ENCODE data around the gene GSTCD.
"Not testable (repeated sequence)": the region's sequence is repeated elsewhere in the genome, so short reads cannot be mapped to it uniquely, and the experiment has no call there.

GSTCD gene

DNA sequence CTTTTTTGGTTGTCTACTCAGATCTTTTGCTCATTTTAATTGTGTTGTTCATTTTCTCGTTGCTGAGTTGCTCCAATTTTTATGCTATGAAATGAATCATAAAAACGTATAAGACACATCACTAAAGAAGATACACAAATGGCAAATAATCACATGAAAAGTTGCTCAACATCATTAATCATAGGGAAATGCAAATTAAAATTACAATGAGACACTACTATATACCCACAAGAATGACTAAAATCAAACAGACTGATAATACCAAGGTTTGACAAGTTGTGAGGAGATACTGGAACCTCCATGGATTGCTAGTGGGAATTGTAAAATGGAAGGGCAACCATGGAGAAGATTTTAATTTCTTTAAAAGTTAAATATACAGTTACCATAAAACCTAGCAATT, 17.0 kb downstream of the GSTCD start:
- Histone ChIP-seq H3K4me1 (ENCODE audit: control insufficient read depth, insufficient read depth, low read length) (no peaks in the 10 kb centered on the region), H3K4me3 (ENCODE audit: low read length) (no peak overlapping the region), H3K9ac (ENCODE audit: low read length) (no peak overlapping the region), H3K9me3 (ENCODE audit: control insufficient read depth, low read length) (no peaks in the 10 kb centered on the region), H3K36me3 (ENCODE audit: control insufficient read depth, insufficient read depth, low read length) (no peaks in the 10 kb centered on the region), H3K27me3 (ENCODE audit: control insufficient read depth, insufficient read depth, low read length) (no peaks in the 10 kb centered on the region)

GRCh38 chr4:105729895-105730294, 21.3 kb downstream of the GSTCD start:
- not testable (repeated sequence) for H3K27me3 ChIP-seq (ENCODE audit: control insufficient read depth, insufficient read depth, low read length); H3K9me3 ChIP-seq (ENCODE audit: control insufficient read depth, low read length); H3K4me3 ChIP-seq (ENCODE audit: low read length); H3K36me3 ChIP-seq (ENCODE audit: control insufficient read depth, insufficient read depth, low read length); H3K4me1 ChIP-seq (ENCODE audit: control insufficient read depth, insufficient read depth, low read length); H3K9ac ChIP-seq (ENCODE audit: low read length)

DNA sequence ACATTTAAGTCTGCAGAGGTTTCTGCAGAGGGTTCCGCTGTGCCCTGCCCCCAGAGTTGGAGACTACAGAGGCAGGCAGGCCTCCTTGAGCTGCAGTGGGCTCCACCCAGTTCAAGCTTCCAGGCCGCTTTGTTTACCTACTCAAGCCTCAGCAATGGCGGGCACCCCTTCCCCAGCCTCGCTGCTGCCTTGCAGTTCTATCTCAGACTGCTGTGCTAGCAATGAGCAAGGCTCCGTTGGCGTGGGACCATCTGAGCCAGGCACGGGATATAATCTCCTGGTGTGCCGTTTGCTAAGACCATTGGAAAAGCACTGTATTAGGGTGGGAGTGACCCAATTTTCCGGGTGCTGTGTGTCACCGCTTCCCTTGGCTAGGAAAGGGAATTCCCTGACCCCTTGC, 26.6 kb downstream of the GSTCD start:
- H3K36me3 ChIP-seq (ENCODE audit: control insufficient read depth, insufficient read depth, low read length); H3K4me3 ChIP-seq (ENCODE audit: low read length); H3K9me3 ChIP-seq (ENCODE audit: control insufficient read depth, low read length); H3K4me1 ChIP-seq (ENCODE audit: control insufficient read depth, insufficient read depth, low read length); H3K27me3 ChIP-seq (ENCODE audit: control insufficient read depth, insufficient read depth, low read length); H3K9ac ChIP-seq (ENCODE audit: low read length): not testable (repeated sequence)

DNA sequence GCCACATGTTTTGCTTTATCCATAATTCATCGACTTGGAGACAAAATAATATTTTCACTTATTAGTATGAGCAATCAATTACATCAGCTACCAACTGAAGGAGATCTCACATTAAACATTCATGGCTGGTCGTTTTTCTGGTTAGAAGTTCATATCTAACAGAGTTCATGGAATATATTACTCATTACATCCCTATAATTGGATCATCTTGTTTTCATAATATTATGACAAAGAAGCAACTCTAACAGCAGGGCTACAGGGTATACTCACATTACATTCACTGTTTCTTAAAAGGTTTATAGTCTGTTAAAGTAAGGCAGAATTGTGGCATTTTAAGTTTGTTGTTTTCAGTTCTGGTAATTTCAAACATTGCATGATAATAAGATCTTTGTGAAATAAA, 33.0 kb downstream of the GSTCD start:
- Histone ChIP-seq H3K27me3 (ENCODE audit: control insufficient read depth, insufficient read depth, low read length) (no peaks in the 10 kb centered on the region), H3K9me3 (ENCODE audit: control insufficient read depth, low read length) (no peaks in the 10 kb centered on the region), H3K9ac (ENCODE audit: low read length) (no peak overlapping the region), H3K36me3 (ENCODE audit: control insufficient read depth, insufficient read depth, low read length) (no peaks in the 10 kb centered on the region), H3K4me3 (ENCODE audit: low read length) (no peak overlapping the region), H3K4me1 (ENCODE audit: control insufficient read depth, insufficient read depth, low read length) (no peaks in the 10 kb centered on the region)

DNA sequence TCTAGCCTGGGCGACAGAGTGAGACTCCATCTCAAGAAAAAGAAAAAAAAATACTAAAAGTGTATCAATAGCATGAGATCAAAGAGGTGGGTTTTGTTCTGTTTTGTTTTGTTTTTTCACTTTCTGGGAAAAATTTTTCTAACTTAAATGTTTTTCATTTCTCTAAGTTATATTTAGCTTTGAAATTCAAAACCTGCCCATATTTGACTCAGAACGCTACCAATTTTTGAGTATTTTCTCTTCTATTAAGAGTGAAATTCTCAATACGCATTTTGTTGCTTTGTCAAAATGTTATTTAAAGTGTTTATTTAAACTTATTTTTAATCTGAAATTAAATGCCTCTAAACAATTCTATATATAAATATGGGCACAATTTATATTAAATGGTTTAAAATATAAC, 39.6 kb downstream of the GSTCD start:
- no peaks in the 10 kb centered on the region for H3K27me3 ChIP-seq (ENCODE audit: control insufficient read depth, insufficient read depth, low read length)
- no peaks in the 10 kb centered on the region for H3K36me3 ChIP-seq (ENCODE audit: control insufficient read depth, insufficient read depth, low read length)
- H3K4me3 ChIP-seq (ENCODE audit: low read length): no peak overlapping the region
- H3K9ac ChIP-seq (ENCODE audit: low read length): no peak overlapping the region
- H3K4me1 ChIP-seq (ENCODE audit: control insufficient read depth, insufficient read depth, low read length): no peaks in the 10 kb centered on the region
- H3K9me3 ChIP-seq (ENCODE audit: control insufficient read depth, low read length): no peaks in the 10 kb centered on the region

DNA sequence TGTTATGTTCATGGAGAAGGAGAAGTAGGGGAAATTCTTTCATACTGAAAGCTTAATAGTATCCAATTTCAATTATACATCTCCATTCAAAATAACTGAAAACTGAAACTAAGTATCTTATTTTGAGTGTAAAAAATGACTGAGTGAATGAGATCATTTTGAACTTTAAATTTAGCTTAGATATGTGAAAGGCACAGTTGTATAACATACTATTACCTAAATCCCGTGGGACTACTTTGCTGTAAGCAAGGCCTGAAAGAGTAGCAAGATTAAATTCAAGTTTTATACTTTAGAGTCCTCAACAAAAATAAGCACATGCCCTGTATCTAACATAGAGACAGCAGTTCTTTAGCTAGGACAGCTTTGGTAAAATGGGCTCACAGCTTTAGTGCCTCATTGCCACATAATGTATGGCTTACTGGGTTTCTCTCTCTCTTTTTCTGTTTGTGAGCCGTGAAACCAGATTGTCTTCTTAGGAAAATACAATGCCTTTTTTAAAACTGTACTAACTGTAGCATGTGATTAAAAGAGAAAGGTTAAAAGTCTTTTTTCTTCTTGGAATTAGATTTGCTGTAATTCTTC, 43.2 kb downstream of the GSTCD start:
- H3K4me3 ChIP-seq (ENCODE audit: low read length): no peak overlapping the region
- no peaks in the 10 kb centered on the region for H3K4me1 ChIP-seq (ENCODE audit: control insufficient read depth, insufficient read depth, low read length)
- H3K9ac ChIP-seq (ENCODE audit: low read length): no peak overlapping the region
- no peaks in the 10 kb centered on the region for H3K27me3 ChIP-seq (ENCODE audit: control insufficient read depth, insufficient read depth, low read length)
- no peaks in the 10 kb centered on the region for H3K9me3 ChIP-seq (ENCODE audit: control insufficient read depth, low read length)
- no peaks in the 10 kb centered on the region for H3K36me3 ChIP-seq (ENCODE audit: control insufficient read depth, insufficient read depth, low read length)

GRCh38 chr4:105753361-105753760, 44.8 kb downstream of the GSTCD start:
- H3K36me3 ChIP-seq (ENCODE audit: control insufficient read depth, insufficient read depth, low read length): no peaks in the 10 kb centered on the region
- no peaks in the 10 kb centered on the region for H3K9me3 ChIP-seq (ENCODE audit: control insufficient read depth, low read length)
- no peak overlapping the region for H3K9ac ChIP-seq (ENCODE audit: low read length)

GRCh38 chr4:105755375-105755774, 46.8 kb downstream of the GSTCD start:
- H3K9ac ChIP-seq (ENCODE audit: low read length): no peak overlapping the region
- H3K9me3 ChIP-seq (ENCODE audit: control insufficient read depth, low read length): no peaks in the 10 kb centered on the region
- no peak overlapping the region for H3K4me3 ChIP-seq (ENCODE audit: low read length)
- H3K4me1 ChIP-seq (ENCODE audit: control insufficient read depth, insufficient read depth, low read length): no peaks in the 10 kb centered on the region
- H3K27me3 ChIP-seq (ENCODE audit: control insufficient read depth, insufficient read depth, low read length): no peaks in the 10 kb centered on the region
- no peaks in the 10 kb centered on the region for H3K36me3 ChIP-seq (ENCODE audit: control insufficient read depth, insufficient read depth, low read length)

More at GRCh38 chr4:105753361-105753760, 44.8 kb downstream of the GSTCD start:
- H3K4me1 ChIP-seq (ENCODE audit: control insufficient read depth, insufficient read depth, low read length): no peaks in the 10 kb centered on the region
- no peaks in the 10 kb centered on the region for H3K27me3 ChIP-seq (ENCODE audit: control insufficient read depth, insufficient read depth, low read length)
- no peak overlapping the region for H3K4me3 ChIP-seq (ENCODE audit: low read length)

- Histone ChIP-seq H3K4me3 (ENCODE audit: low read length) (no peak overlapping the region), H3K9me3 (ENCODE audit: control insufficient read depth, low read length) (no peaks in the 10 kb centered on the region), H3K27me3 (ENCODE audit: control insufficient read depth, insufficient read depth, low read length) (no peaks in the 10 kb centered on the region), H3K4me1 (ENCODE audit: control insufficient read depth, insufficient read depth, low read length) (no peaks in the 10 kb centered on the region), H3K36me3 (ENCODE audit: control insufficient read depth, insufficient read depth, low read length) (no peaks in the 10 kb centered on the region), H3K9ac (ENCODE audit: low read length) (no peak overlapping the region)
Observed at GRCh38 chr4:105758958-105759357, 50.4 kb downstream of the GSTCD start.

DNA sequence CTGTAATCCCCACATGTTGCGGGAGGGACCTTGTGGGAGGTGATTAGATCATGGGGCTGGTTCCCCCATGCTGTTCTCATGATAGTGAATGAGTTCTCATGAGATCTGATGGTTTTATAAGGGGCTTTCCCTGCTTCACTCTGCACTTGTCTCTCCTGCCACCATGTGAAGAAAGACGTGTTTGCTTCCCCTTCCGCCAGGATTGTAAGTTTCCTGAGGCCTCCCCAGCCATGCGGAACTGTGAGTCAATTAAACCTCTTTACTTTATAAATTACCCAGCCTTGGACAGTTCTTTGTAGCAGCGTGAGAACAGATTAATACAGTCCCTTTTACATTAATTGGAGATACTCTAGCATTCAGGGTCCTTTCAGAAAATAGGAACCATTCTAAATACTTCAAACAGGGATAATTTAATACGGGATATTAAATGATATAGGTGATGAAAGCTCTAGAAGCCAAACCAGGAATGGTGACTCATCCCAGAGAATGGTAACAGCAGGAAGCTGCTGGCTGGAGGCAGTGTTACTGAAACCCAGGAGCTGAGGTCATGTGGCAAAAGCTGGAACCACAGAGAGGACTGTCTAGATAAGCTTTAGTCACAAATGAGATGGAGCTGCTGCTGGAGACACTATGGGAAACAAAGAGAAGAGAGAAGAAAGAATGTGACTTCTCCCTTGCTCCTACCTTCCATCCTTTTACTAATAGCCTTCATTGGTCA, 57.3 kb downstream of the GSTCD start:
- Histone ChIP-seq H3K9ac (ENCODE audit: low read length) (no peak overlapping the region), H3K4me3 (ENCODE audit: low read length) (no peak overlapping the region), H3K36me3 (ENCODE audit: control insufficient read depth, insufficient read depth, low read length) (no peaks in the 10 kb centered on the region), H3K9me3 (ENCODE audit: control insufficient read depth, low read length) (no peaks in the 10 kb centered on the region), H3K27me3 (ENCODE audit: control insufficient read depth, insufficient read depth, low read length) (no peaks in the 10 kb centered on the region), H3K4me1 (ENCODE audit: control insufficient read depth, insufficient read depth, low read length) (no peaks in the 10 kb centered on the region)

GRCh38 chr4:105767579-105767978, 59.0 kb downstream of the GSTCD start:
- no peaks in the 10 kb centered on the region for H3K36me3 ChIP-seq (ENCODE audit: control insufficient read depth, insufficient read depth, low read length)
- H3K4me1 ChIP-seq (ENCODE audit: control insufficient read depth, insufficient read depth, low read length): no peaks in the 10 kb centered on the region
- no peaks in the 10 kb centered on the region for H3K27me3 ChIP-seq (ENCODE audit: control insufficient read depth, insufficient read depth, low read length)
- H3K9ac ChIP-seq (ENCODE audit: low read length): no peak overlapping the region
- no peak overlapping the region for H3K4me3 ChIP-seq (ENCODE audit: low read length)
- no peaks in the 10 kb centered on the region for H3K9me3 ChIP-seq (ENCODE audit: control insufficient read depth, low read length)

DNA sequence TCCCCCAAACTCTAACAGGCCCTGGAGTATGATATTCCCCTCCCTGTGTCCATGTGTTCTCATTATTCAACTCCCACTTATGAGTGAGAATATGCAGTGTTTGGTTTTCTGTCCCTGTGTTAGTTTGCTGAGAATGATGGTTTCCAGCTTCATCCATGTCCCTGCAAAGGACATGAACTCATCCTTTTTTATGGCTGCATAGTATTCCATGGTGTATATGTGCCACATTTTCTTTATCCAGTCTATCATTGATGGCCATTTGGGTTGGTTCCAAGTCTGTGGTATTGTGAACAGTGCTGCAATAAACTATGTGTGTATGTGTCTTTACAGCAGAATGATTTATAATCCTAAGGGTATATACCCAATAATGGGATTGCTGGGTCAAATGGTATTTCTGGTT, 61.9 kb downstream of the GSTCD start:
- H3K9ac ChIP-seq (ENCODE audit: low read length); H3K36me3 ChIP-seq (ENCODE audit: control insufficient read depth, insufficient read depth, low read length); H3K27me3 ChIP-seq (ENCODE audit: control insufficient read depth, insufficient read depth, low read length); H3K4me3 ChIP-seq (ENCODE audit: low read length); H3K9me3 ChIP-seq (ENCODE audit: control insufficient read depth, low read length); H3K4me1 ChIP-seq (ENCODE audit: control insufficient read depth, insufficient read depth, low read length): not testable (repeated sequence)

DNA sequence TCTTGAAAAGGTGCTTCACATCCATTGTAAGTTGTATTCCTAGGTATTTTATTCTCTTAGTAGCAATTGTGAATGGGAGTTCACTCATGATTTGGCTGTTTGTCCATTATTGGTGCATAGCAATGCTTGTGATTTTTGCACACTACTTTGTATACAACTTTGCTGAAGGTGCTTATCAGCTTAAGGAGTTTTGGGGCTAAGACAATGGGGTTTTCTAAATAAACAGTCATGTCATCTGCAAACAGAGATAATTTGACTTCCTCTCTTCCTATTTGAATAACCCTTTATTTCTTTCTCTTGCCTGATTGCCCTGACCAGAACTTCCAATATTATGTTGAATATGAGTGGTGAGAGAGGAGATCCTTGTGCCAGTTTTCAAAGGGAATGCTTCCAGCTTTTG, 63.5 kb downstream of the GSTCD start:
- H3K4me3 ChIP-seq (ENCODE audit: low read length); H3K27me3 ChIP-seq (ENCODE audit: control insufficient read depth, insufficient read depth, low read length); H3K4me1 ChIP-seq (ENCODE audit: control insufficient read depth, insufficient read depth, low read length); H3K36me3 ChIP-seq (ENCODE audit: control insufficient read depth, insufficient read depth, low read length); H3K9ac ChIP-seq (ENCODE audit: low read length); H3K9me3 ChIP-seq (ENCODE audit: control insufficient read depth, low read length): not testable (repeated sequence)

All from mucosa of stomach (tissue), 1 donor.